ENCODE measurements around the gene CUL5.

DNA sequence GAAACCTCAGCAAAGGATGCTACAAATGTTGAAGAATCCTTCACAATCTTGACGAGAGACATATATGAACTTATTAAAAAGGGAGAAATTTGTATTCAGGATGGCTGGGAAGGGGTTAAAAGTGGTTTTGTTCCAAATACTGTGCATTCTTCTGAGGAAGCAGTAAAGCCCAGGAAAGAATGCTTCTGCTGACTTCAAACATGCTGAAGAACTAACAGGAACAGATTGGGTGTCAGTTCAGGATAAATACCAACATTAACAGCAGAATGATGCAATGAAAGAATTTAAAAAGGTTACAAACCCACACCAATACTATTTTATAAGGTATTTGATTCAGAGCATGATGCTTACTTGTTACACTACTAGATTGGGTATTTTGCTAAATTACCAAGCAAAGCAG, 46.5 kb upstream of the CUL5 start:
- TF ChIP-seq, protein P1, sequence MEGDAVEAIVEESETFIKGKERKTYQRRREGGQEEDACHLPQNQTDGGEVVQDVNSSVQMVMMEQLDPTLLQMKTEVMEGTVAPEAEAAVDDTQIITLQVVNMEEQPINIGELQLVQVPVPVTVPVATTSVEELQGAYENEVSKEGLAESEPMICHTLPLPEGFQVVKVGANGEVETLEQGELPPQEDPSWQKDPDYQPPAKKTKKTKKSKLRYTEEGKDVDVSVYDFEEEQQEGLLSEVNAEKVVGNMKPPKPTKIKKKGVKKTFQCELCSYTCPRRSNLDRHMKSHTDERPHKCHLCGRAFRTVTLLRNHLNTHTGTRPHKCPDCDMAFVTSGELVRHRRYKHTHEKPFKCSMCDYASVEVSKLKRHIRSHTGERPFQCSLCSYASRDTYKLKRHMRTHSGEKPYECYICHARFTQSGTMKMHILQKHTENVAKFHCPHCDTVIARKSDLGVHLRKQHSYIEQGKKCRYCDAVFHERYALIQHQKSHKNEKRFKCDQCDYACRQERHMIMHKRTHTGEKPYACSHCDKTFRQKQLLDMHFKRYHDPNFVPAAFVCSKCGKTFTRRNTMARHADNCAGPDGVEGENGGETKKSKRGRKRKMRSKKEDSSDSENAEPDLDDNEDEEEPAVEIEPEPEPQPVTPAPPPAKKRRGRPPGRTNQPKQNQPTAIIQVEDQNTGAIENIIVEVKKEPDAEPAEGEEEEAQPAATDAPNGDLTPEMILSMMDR (IDR thresholded peaks at IDR 0.05), result no peak
- TF ChIP-seq EP300 (IDR thresholded peaks at IDR 0.05) (no peak), POLR2A (IDR thresholded peaks at IDR 0.05) (no peak)
